Measurements from ENCODE around the gene ZNF431. TPM values are rescaled to one million over a fixed set of nuclear protein-coding genes. Genes with fewer than 3 reads are reported as not detected.

ZNF431 gene
- total RNA-seq: 10 to 100 TPM; 11.8 to 54.5 (median 14.5) TPM

DNA sequence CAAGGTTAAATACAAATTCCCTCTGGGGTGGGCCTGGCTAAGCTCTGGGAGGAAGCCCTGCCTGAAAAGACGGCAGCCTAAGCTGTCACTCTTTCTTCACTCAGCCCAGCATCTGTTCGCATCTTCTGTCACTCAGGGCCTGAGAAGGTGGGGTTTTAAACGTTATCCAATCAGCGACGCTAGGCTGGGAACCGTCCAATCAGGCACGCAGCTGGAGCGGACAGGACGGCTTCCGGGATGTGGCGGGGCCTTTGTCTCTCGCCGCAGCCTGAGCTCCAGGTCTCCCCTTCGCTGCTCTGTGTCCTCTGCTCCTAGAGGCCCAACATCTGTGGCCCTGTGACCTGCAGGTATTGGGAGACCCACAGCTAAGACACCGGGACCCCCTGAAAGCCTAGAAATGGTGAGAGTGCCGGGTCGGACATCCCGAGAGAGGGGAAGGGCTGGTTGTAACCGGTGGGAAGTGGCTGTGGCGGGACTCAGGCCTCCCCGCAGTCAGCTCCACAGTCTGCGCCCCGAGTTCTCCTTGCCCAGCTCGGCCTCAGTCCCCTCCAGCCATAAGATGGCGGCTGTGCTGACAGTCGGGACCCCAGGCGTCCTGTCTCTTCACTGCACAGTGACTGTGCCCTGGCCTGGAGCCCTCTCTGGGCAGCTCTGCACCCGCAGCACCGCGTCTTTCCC, at the start of gene ZNF431:
TSS of gene ZNF431 (plus strand) at position 254 of the 678 bp plus-strand sequence. CDS start at position 398, 144 bp downstream.
- peaks cover 0 to 30% (median 0%) of the 10 kb centered on the region in 3 donors for H3K36me3 ChIP-seq
- H3K4me1 ChIP-seq: peaks cover 0 to 8% (median 0%) of the 10 kb centered on the region in 4 donors
- H3K27me3 ChIP-seq: no peaks in the 10 kb centered on the region
- TF ChIP-seq POLR2A (IDR thresholded peaks at IDR 0.05) (peak; percentile 60 to 62), CTCF (IDR thresholded peaks at IDR 0.05) (no peak)
- H3K27ac ChIP-seq: peak within 1 kb of the TSS; percentile 64 to 80 (median 76)
- peak; percentile 90 to 97 (median 92) for DNase-seq
- H3K9me3 ChIP-seq: no peaks in the 10 kb centered on the region
- H3K4me3 ChIP-seq: peak within 1 kb of the TSS; percentile 59 to 87 (median 68)

DNA sequence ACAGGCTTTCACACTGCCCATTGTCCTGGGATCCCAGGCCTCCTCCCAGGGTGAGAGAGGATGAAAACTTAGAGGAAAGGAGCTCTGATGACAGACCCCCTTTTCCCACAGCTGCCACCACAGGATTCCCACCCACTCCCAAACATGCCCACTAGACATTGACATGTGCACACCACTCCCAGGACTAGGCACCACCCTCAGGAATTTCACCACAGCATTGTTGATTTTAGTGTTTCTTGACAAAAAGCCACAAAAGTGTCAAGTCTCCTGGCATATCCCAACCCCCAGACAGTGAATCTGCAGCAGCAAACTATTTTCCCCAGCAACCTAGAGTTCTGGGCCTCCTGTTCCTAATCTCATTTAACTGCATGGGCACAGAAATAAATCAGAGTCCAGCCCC, 49.7 kb upstream of the ZNF431 start:
- Histone ChIP-seq H3K4me3 (no peak overlapping the region), H3K4me1 (no peaks in the 10 kb centered on the region), H3K36me3 (peaks cover 0 to 6% (median 0%) of the 10 kb centered on the region in 3 donors), H3K27ac (no peak overlapping the region), H3K27me3 (no peaks in the 10 kb centered on the region), H3K9me3 (no peaks in the 10 kb centered on the region)
- DNase-seq: no peak
- TF ChIP-seq POLR2A (IDR thresholded peaks at IDR 0.05) (no peak), CTCF (IDR thresholded peaks at IDR 0.05) (no peak)

GRCh38 chr19:21094347-21095025, 47.4 kb upstream of the ZNF431 start:
- no peak for DNase-seq
- H3K9me3 ChIP-seq: no peaks in the 10 kb centered on the region
- no peaks in the 10 kb centered on the region for H3K27me3 ChIP-seq
- H3K36me3 ChIP-seq: peaks cover 0 to 16% (median 0%) of the 10 kb centered on the region in 3 donors
- H3K27ac ChIP-seq: no peak overlapping the region
- H3K4me3 ChIP-seq: no peak overlapping the region
- H3K4me1 ChIP-seq: no peaks in the 10 kb centered on the region
- TF ChIP-seq POLR2A (IDR thresholded peaks at IDR 0.05) (no peak), CTCF (IDR thresholded peaks at IDR 0.05) (no peak)

DNA sequence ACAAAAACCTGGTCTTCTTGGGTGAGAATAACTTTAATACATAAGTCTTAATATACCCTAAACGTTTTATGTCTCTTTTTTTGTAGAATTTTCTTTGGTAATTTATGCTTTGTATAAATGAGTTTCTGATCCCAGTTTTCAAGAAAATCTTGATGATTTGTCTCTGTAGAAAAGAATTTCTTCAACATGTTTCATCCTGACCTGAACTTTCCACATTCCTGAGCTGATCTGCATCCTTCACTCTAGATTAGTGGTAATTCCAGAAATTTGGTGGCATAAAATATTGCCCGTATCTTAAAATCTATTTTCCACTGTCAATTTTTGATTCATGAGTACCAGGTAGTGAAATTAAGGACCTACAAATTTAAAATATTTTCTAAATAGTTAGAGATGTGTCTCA, 43.5 kb upstream of the ZNF431 start:
- Histone ChIP-seq H3K27me3 (no peaks in the 10 kb centered on the region), H3K4me3 (no peak overlapping the region), H3K27ac (no peak overlapping the region), H3K36me3 (peaks cover 0 to 25% (median 0%) of the 10 kb centered on the region in 3 donors), H3K9me3 (no peaks in the 10 kb centered on the region), H3K4me1 (no peaks in the 10 kb centered on the region)
- no peak for TF ChIP-seq CTCF (IDR thresholded peaks at IDR 0.05)
- no peak for TF ChIP-seq POLR2A (IDR thresholded peaks at IDR 0.05)
- no peak for DNase-seq

DNA sequence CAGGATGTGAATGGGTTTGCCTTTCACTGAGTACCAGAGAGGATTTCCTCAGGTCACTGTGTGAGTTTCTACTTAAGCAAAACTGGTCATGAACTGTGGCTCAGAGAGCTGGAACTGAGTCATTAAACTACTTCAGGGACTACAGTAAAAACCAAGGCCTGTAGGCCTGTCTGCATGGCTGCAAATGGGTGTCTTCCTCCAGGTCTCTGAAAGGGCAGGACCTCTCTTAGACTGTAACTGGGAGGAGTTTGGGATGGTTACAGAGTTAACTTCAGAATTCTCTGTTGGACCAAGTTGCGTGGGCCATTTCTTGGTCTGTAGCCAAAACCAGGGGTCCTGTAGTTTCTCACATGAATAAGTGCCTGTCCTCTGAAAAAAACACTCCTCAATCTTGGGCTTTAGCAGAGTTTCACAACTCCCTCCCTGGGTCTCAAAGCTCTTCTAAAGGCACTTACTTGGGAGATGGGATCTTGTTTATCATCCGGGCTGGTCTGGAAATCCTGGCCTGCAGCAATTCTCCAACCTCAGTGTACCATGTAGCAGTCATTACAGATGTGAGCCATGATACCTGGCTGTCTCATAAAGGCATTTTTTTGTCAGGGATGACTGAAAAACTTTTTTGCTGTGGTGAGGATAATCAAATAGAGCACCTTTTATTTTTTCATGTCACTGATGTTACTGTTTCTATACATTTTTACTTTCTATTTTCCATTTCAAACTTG, 40.2 kb upstream of the ZNF431 start:
- no peaks in the 10 kb centered on the region for H3K9me3 ChIP-seq
- peaks cover 0 to 31% (median 0%) of the 10 kb centered on the region in 3 donors for H3K36me3 ChIP-seq
- DNase-seq: no peak
- no peak overlapping the region for H3K27ac ChIP-seq
- H3K27me3 ChIP-seq: no peaks in the 10 kb centered on the region
- H3K4me3 ChIP-seq: no peak overlapping the region
- TF ChIP-seq CTCF (IDR thresholded peaks at IDR 0.05) (no peak), POLR2A (IDR thresholded peaks at IDR 0.05) (no peak)
- no peaks in the 10 kb centered on the region for H3K4me1 ChIP-seq
